Stimulated activated naive CD8-positive, alpha-beta T cell treated with anti-CD3 and anti-CD28 coated beads, Interleukin-15, Interleukin-2, amounts not matched to agents 100 ng/mL and 50 ng/mL, for 24 hours (primary cell): ENCODE measurements around the gene ATP13A3.

Source experiments
- H3K27ac Mint-ChIP-seq: one replicate; pipeline ENCODE4 v1.8.0; 2021; ENCODE audit warnings: mild to moderate bottlenecking, mixed read lengths
- H3K27me3 Mint-ChIP-seq: one replicate; pipeline ENCODE4 v1.8.0; 2021; ENCODE audit warnings: mixed read lengths
- H3K36me3 Mint-ChIP-seq: one replicate; pipeline ENCODE4 v1.8.0; 2021; ENCODE audit warnings: low read depth, mixed read lengths
- H3K4me1 Mint-ChIP-seq: one replicate; pipeline ENCODE4 v1.8.0; 2021; ENCODE audit warnings: low read depth, mixed read lengths
- H3K4me3 Mint-ChIP-seq: one replicate; pipeline ENCODE4 v1.8.0; 2021; ENCODE audit warnings: mild to moderate bottlenecking, mixed read lengths
- H3K9me3 Mint-ChIP-seq: one replicate; pipeline ENCODE4 v1.8.0; 2021; ENCODE audit warnings: mixed read lengths

Gene ATP13A3

DNA sequence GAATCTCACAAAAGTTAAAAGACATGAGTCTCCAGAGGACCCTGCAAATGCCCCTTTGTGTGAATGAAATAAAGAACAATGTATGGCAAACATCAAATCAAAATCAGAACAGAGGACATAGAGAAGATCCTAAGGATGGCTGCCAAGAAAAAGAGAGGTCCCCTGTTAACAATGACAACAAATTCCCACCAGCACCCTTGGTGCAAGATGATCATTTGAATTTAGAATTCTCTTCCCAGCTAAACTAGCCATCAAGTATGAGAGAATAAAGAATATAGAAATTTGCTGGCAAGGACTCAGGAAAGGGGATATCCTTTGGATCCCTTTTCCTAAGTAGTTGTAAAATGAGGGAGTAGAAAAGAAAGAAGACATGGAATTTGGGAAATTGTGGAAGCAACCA, 96.0 kb downstream of the ATP13A3 start:
- Mint-ChIP-seq H3K4me1 (peaks cover 10% of the 10 kb centered on the region), H3K36me3 (no peaks in the 10 kb centered on the region), H3K27me3 (no peaks in the 10 kb centered on the region), H3K4me3 (no peak overlapping the region), H3K27ac (no peak overlapping the region), H3K9me3 (peaks cover 15% of the 10 kb centered on the region)

DNA sequence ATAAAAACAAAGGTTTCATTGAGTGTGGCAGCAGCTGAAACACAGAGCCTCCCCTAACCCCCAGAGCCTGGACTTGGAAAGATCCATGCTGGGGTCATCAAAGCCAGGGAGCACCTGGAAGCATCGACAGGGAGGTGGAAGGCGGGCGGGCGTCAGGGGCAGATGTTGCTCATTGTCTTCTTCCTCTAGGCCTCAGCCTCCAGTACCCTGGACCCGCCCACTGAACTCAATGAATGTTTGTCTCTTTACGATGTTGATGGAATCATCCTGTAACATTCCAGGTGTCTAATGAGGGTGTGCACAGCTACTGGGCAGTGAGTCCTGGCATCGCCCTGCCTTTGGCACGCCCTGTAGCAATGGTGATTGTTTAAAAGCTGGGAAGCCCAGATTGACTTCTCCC, 97.5 kb downstream of the ATP13A3 start:
- Mint-ChIP-seq H3K36me3 (no peaks in the 10 kb centered on the region), H3K9me3 (peaks cover 15% of the 10 kb centered on the region), H3K4me3 (no peak overlapping the region), H3K4me1 (no peaks in the 10 kb centered on the region), H3K27me3 (no peaks in the 10 kb centered on the region), H3K27ac (no peak overlapping the region)

DNA sequence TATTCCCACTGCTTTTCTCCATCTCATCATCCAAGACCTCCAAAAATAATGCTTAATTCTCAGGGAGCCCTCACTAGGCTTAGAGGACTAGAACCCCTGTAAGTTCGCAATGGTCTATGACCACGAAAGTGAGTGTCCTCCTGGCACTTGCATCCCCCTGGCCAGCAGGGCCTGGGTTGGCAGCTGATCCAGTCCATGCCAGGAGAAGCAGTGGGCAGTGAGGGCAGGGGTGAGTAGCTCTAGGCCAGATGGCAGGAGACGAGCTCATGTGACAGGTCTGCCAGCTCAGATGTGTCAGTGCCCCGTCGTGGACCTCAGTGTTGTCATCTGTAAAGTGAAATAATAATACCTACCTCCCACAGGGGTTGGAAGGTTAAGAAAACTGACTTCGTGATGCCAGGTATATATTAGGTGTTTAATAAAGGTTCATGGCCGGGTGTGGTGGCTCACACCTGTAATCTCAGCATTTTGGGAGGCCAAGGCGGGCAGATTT, 98.8 kb downstream of the ATP13A3 start:
- H3K4me3 Mint-ChIP-seq: no peak overlapping the region
- H3K36me3 Mint-ChIP-seq: no peaks in the 10 kb centered on the region
- H3K4me1 Mint-ChIP-seq: no peaks in the 10 kb centered on the region
- H3K27me3 Mint-ChIP-seq: no peaks in the 10 kb centered on the region
- H3K9me3 Mint-ChIP-seq: peaks cover 15% of the 10 kb centered on the region
- no peak overlapping the region for H3K27ac Mint-ChIP-seq

DNA sequence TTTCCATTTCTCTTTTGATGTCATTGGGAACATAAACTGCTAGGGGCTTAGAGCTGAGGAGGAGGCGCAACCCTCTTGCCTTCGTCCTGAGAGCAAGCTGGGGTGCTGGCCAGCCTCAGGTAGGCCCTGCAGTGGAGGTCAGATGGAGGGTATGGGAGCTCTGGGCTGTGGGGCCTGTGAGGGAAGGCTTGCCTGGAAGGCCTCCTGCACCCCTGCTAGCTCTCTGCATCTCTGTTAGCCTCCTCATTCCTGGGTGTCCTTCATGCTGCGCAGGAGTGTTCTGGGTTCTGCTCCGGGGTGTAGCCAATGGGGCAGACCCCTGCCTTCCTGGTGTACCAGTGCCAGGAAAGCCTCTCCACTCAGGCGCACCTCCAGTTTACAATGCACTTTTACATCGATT, 99.5 kb downstream of the ATP13A3 start:
- Mint-ChIP-seq H3K4me3 (no peak overlapping the region), H3K36me3 (no peaks in the 10 kb centered on the region), H3K9me3 (peaks cover 15% of the 10 kb centered on the region), H3K27ac (no peak overlapping the region), H3K27me3 (no peaks in the 10 kb centered on the region), H3K4me1 (no peaks in the 10 kb centered on the region)

DNA sequence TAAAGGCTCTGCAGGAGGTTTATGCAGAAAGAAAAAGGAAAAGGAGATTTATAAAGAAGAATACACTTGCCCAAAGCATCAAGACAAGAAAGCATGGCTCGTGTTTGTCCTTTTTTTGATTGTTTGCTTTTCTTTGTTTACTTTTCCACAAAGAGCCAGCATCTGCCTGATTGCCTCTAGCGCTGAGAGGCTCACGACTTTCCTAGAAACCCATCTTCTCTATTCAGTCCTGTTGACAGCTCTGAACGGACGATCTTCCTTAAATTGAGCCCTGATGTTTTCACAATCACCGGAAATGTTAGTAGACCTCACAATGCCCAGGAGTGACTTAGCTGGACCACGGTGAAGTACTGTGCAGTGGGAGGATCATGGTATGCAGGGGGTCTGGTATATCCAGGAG, 100.2 kb downstream of the ATP13A3 start:
- H3K4me1 Mint-ChIP-seq: no peaks in the 10 kb centered on the region
- no peak overlapping the region for H3K27ac Mint-ChIP-seq
- peaks cover 15% of the 10 kb centered on the region for H3K9me3 Mint-ChIP-seq
- H3K4me3 Mint-ChIP-seq: no peak overlapping the region
- H3K36me3 Mint-ChIP-seq: no peaks in the 10 kb centered on the region
- no peaks in the 10 kb centered on the region for H3K27me3 Mint-ChIP-seq

DNA sequence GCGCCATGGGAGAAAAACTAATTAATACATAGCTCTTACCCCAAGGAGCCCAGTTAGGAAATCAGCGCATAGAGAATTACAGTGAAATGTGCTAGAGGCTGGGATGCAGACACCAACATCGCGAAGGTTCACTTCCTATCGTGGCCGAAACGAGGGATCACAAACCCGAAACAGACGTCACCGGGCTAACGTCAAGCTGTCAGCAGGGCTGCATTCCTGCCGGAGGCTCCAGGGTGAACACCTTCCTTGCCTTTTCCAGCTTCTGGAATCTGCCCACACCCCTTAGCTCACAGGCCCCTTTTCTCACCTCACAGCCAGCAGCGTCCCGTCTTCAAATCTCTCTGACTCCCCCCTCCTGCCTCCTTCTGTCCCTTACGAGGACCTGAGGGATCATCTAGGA, 100.7 kb downstream of the ATP13A3 start:
- H3K4me1 Mint-ChIP-seq: no peaks in the 10 kb centered on the region
- no peak overlapping the region for H3K4me3 Mint-ChIP-seq
- no peaks in the 10 kb centered on the region for H3K36me3 Mint-ChIP-seq
- no peaks in the 10 kb centered on the region for H3K27me3 Mint-ChIP-seq
- peaks cover 12% of the 10 kb centered on the region for H3K9me3 Mint-ChIP-seq
- no peak overlapping the region for H3K27ac Mint-ChIP-seq

DNA sequence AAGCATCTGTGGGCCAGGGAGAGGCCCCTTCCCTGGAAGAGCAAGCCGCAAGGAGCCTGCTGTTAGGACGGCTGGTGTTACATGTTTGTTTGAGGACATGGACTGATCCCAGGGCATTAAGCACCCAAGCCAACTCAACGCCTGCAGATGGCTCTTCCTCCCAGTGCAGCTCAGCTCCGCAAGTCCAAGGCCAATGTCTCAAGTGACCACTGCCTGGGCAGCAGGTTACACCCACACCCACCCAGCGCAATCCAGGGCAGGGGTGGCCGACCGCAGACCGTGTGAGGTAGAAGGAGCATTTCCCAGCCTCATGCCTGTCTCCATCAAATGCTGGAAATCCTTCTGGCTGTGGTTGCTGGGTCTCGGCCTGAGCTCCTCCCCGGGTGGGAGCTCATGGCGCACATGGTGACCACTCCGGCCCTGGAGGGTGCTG, 102.2 kb downstream of the ATP13A3 start:
- Mint-ChIP-seq H3K27ac (no peak overlapping the region), H3K36me3 (no peaks in the 10 kb centered on the region), H3K4me1 (no peaks in the 10 kb centered on the region), H3K9me3 (no peaks in the 10 kb centered on the region), H3K4me3 (no peak overlapping the region), H3K27me3 (no peaks in the 10 kb centered on the region)

DNA sequence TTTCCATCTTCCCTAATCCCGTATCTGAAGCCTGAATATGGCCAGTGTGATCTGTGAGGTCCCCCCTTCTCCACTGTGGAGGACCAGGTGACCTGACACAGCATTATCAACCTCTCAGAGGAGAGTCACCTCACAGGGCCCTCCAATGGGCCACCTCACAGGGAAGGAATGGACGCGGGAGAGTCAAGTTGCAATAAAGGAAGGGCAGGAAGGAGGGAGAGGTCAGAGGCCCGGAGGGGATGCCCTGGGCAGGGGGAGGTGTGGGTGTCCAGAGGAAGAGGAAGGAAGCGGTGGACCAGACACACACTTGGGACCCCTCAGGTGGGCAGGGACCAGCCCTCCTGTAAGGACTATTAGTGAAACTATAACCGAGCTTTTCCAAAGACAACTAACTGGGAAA, 102.6 kb downstream of the ATP13A3 start:
- Mint-ChIP-seq H3K9me3 (no peaks in the 10 kb centered on the region), H3K36me3 (no peaks in the 10 kb centered on the region), H3K27me3 (no peaks in the 10 kb centered on the region), H3K27ac (no peak overlapping the region), H3K4me3 (no peak overlapping the region), H3K4me1 (no peaks in the 10 kb centered on the region)

DNA sequence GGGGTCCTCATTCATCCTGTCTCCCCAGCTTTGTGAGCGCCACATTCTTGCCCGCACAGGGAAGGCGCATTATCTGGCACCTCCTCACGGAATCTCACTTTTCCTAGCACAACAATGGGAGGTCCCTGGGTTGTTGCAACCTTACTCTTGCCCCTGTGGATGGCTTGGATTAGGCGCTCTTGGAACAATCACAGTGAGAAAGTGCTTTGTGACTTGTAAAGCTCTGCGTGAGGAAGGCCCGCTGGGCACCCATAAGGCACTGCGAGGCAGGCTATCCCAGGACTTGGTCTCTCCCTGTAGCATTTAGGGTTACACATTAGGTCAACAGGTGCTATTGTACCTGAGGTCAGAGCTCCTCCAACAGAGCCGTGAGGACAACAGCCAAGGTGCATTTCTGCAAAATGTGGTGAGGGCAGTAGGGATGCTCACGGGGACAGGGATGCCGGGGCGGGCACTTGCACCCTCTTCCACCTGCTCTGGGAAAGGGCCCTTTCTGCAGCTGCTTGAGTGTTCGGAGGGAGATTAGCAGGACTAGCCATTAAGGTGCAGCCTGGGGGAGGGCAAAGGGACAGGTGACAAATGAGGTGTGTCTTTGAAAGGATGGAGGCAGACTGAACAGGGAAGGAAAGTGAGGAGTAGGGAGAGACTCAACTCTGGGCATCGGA, 103.4 kb downstream of the ATP13A3 start:
- Mint-ChIP-seq H3K27me3 (no peaks in the 10 kb centered on the region), H3K4me3 (no peak overlapping the region), H3K27ac (no peak overlapping the region), H3K4me1 (no peaks in the 10 kb centered on the region), H3K36me3 (no peaks in the 10 kb centered on the region), H3K9me3 (no peaks in the 10 kb centered on the region)

DNA sequence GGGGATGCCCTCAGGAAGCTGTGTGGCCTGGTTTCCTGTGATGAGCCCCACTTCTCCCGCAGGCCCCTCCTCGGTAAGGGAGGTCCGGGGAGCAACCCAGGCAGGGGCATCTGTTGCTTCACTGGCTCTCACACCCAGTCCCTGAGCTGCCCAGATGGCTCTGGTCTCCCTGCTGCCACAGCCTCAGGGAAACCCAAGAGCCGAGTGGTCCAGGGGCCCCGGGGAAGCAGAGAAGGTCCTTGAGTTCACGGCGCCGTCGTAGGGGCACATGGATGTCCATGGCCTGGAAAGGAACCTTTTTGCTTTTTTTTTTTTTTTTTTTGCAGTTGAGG, 103.9 kb downstream of the ATP13A3 start:
- Mint-ChIP-seq H3K27ac (no peak overlapping the region), H3K4me1 (no peaks in the 10 kb centered on the region), H3K9me3 (no peaks in the 10 kb centered on the region)

DNA sequence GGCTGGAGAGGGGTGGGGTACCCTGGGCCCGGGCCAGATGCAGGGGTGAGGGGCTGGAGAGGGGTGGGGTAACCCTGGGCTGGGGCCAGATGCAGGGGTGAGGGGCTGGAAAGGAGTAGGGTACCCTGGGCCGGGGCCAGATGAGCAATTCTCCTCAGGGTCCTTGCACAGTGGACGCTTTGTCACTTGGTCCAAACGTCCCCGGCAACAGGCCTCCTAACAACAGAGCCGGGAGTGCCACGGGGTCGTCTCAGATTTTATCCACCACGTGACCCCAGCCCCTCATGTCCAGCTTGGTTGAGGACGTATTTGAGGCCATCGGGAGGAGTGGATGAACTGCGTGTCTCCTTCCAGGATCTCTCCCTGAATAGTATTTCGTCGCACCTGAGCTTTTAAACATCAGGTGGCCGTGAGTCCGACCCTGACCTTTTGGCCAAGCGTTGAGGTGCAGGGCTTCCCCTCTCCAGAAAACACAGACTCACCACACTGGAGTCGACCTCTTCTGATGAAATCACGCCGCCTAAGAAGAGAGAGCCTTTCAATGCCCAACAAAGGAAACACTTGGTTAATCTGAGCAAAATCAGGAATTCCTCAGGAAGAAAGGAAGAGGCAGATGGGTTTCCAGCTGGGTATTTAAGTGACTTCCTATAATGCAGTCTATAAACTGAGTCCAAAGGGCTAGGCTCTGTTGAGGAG, 104.5 kb downstream of the ATP13A3 start:
- Mint-ChIP-seq H3K27ac (no peak overlapping the region), H3K4me3 (no peak overlapping the region), H3K27me3 (no peaks in the 10 kb centered on the region), H3K9me3 (no peaks in the 10 kb centered on the region), H3K4me1 (no peaks in the 10 kb centered on the region), H3K36me3 (no peaks in the 10 kb centered on the region)

More for the DNA sequence above, 103.9 kb downstream of the ATP13A3 start:
- Mint-ChIP-seq H3K36me3 (no peaks in the 10 kb centered on the region), H3K4me3 (no peak overlapping the region), H3K27me3 (no peaks in the 10 kb centered on the region)

DNA sequence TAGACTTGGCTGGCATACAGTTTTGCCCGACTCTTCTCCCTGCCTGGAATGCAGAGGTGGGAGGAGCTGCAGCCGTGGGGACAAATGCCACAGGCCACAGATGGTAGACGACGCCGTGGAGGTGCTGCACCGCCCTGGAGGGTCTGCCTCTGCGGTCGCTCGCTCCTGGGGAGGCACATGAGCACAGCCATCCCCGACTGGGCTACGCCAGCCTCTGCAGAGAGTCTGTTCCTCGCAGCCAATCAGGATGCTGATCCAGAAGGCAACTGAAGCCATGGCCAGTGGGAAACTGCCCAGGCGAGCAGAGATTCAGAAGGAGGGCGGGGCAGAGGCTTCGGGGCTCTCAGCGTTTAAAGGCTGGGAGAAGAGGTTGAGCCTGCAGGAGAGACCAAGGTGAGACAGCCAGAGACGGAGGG, 105.3 kb downstream of the ATP13A3 start:
- no peaks in the 10 kb centered on the region for H3K9me3 Mint-ChIP-seq
- H3K27me3 Mint-ChIP-seq: no peaks in the 10 kb centered on the region
- H3K4me1 Mint-ChIP-seq: no peaks in the 10 kb centered on the region
- no peaks in the 10 kb centered on the region for H3K36me3 Mint-ChIP-seq
- no peak overlapping the region for H3K4me3 Mint-ChIP-seq
- H3K27ac Mint-ChIP-seq: no peak overlapping the region

DNA sequence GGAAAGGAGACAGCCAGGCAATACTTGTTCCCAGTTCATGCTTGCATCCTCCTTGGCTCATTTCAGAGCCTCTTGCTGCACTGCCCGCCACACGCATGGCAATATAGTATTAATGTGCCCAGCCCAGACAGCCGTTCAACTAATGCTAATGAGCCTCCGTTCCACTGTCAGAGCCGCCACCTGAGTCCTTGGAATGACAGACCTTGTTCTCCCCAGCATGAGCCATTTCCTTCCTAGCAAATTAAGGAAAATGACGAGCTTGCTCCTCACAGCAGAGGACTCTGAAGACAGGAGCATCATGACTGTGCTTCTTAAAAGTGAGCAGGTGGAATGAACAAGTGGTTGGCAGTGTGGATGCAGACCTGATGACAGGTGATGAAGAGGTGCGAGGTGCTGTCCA, 106.5 kb downstream of the ATP13A3 start:
- Mint-ChIP-seq H3K36me3 (no peaks in the 10 kb centered on the region), H3K27ac (no peak overlapping the region), H3K4me1 (no peaks in the 10 kb centered on the region), H3K4me3 (no peak overlapping the region), H3K27me3 (no peaks in the 10 kb centered on the region), H3K9me3 (no peaks in the 10 kb centered on the region)

DNA sequence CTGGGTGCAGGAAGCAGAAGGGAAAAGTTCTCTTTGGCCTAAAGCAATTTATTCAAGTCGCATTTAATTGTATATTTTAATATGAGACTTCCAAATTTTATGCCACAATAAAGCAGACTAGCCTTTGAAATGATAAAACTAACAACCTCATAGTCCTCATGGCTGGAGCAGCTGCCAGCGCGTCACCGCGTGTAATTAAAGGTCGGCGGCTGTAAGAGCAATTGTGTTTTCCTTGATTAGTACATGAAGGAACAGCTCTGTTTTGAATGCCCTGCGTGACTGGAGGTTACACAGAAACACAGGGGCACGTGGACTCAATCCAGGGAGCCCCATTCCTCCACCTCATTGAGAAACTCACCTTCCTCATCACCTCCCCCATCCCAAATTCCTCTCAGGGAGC, 107.2 kb downstream of the ATP13A3 start:
- Mint-ChIP-seq H3K27ac (no peak overlapping the region), H3K4me3 (no peak overlapping the region), H3K27me3 (peaks cover 4% of the 10 kb centered on the region), H3K4me1 (no peaks in the 10 kb centered on the region), H3K9me3 (no peaks in the 10 kb centered on the region), H3K36me3 (no peaks in the 10 kb centered on the region)

DNA sequence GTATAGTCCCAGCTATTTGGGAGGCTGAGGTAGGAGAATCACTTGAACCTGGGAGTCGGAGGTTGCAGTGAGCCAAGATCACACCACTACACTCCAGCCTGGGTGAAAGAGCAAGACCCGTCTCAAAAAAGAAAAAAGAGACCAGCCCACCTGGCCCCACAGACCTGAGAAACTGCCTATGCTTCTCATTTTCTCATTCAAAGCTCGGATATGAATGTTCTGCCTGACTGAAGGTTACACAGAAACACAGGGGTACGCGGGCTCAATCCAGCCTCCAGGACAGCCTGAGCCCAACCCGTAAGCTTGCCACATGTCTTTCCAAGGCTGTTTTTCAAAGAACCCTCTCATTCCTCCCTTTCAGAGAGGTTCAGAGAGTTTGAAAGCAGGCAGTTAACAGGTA, 107.6 kb downstream of the ATP13A3 start:
- Mint-ChIP-seq H3K36me3 (no peaks in the 10 kb centered on the region), H3K4me3 (no peak overlapping the region), H3K27ac (no peak overlapping the region), H3K27me3 (peaks cover 4% of the 10 kb centered on the region), H3K4me1 (no peaks in the 10 kb centered on the region), H3K9me3 (no peaks in the 10 kb centered on the region)

DNA sequence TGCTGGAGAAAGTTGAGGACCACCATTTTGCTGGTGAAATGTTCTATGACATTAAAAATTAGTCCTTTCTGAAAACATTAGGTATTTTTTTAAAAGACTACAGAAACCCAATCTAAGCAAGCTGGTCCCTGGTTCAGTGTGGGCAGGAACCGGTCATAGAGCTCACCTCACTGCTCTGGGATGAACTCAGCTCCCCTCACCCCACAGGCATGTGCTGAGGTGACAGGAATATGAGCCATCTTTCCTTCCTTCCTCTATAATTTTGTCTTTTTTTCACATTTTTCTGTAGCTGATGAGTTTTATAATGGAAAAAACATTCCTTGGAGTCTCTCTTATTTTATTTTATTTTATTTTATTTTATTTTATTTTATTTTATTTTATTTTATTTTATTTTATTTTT, 109.1 kb downstream of the ATP13A3 start:
- H3K4me1 Mint-ChIP-seq: no peaks in the 10 kb centered on the region
- H3K36me3 Mint-ChIP-seq: no peaks in the 10 kb centered on the region
- H3K27ac Mint-ChIP-seq: no peak overlapping the region
- H3K27me3 Mint-ChIP-seq: peaks cover 4% of the 10 kb centered on the region
- H3K4me3 Mint-ChIP-seq: no peak overlapping the region
- no peaks in the 10 kb centered on the region for H3K9me3 Mint-ChIP-seq
